Femur (tissue), 1 donor: ENCODE results near the gene IL17RB.

Experiments used
- DNase-seq: peaks from one replicate; pipeline ENCODE4 v3.0.0-alpha.2; 2017

Gene IL17RB

DNA sequence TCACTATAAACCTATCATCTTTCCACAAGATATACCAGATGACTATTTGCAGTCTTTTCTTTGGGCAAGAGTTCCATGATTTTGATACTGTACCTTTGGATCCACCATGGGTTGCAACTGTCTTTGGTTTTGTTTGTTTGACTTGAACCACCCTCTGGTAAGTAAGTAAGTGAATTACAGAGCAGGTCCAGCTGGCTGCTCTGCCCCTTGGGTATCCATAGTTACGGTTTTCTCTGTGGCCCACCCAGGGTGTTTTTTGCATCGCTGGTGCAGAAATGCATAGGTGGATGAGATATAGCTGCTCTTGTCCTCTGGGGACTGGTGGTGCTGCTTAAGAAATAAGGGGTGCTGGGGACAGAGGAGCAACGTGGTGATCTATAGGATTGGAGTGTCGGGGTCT, 33.9 kb upstream of the IL17RB start:
- no peak for DNase-seq

DNA sequence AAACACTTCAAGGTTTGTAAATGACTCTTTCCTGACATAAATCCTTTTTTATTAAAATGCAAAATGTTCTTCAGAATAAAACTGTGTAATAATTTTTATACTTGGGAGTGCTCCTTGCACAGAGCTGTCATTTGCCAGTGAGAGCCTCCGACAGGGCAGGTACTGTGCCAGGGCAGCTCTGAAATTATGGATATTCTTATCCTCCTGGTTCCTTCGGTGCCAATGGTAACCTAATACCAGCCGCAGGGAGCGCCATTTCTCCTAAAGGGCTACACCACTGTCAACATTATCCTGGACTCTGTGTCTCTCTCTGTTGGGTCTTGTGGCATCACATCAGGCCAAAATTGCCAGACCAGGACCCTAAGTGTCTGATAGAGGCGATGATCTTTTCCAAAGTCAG, 33.1 kb upstream of the IL17RB start:
- DNase-seq, result no peak

DNA sequence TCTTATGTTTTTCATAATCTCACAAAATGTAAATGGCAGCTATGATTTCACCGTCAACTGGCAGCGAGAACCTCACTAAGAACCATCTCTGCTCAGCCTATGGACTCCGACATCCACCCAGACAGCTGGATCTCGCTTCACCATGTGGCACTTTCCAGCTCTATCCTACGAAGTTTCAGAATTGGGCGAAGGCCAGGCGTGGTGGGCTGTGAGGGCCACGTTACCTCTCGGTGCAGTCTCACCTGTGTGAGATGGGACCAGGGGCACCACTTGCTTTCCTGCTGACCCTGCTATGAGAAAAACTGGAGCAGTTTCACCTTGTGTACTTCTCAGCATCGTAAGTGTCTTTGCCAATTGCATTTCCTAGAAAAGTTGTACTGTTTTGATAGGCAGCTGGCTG, 32.5 kb upstream of the IL17RB start:
- DNase-seq, result no peak

DNA sequence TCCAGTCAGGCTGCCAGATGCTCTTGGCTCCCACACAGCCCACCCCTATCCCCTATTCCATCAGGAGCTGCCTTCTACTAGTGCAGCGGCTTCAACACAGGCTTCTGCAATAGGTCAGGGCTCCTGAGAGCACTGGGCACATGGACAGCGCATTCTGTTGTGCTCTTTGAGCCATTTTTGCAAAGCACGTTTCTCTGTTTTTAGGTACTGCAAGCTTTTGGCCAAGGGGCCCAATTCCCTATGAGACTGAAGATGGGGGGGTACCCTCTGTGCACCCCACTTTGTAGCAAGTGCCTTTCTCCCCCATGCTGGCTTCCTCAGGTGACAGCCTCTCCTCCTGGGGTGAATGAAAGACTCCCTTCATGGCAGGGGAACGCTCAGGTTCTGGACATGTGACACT, 31.3 kb upstream of the IL17RB start:
- DNase-seq, result no peak

DNA sequence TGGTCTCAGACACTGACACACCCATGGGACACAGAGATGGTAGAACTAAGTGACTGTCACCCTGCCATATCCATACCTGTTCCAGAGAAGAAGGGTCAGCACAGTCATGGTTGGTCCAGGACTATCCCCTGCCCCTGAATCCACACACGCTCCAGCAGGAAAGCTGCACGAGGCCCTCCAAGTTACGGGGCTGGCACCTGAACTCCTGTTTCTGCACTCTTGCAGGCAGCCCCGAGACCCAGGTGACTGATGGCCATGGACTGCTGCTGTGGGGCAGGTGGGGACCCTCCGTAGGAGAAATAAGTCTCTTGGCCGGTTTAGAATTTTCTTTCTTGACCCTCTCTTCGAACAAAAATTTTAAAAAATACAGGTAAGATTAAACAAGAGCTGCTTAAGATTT, 30.7 kb upstream of the IL17RB start:
- no peak for DNase-seq

DNA sequence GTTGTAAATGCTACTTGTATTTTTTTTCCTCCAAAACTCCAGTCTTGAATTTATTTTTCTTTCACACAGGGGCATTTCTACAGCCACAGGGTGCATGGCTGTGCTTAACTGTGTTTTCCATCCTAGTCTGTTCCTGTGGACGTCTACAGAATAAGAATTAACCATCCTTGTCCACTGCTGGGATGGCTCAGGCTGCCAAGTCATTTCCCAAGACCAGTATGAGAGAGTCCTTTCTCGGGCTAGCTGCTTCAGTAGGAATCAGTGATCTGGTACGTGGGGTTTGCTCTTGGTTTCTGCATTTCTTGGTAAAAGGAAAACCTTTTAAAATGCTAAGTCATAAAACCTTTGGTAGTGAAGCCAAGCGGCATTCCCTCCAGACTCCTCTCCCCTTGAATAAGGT, 29.9 kb upstream of the IL17RB start:
- no peak for DNase-seq

DNA sequence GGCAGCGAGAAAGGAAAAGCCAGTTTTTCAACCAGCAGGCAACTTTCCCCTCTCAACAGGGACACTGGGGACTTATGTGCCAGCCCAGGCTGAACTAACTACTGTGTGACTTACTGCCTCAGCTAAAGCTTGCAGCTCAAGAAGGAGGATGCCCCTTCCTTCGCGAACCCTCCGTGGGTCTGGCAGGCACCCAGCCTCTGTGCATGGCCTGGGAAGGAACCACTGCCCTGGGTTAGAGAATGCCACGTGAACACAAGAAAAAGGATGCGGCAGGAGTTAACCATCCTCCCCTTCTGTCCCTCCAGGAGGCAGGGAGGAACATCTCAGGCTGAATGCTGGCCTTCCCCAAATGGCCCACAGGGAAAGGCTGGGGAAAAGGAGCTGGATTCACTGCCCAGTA, 29.2 kb upstream of the IL17RB start:
- DNase-seq, result no peak

DNA sequence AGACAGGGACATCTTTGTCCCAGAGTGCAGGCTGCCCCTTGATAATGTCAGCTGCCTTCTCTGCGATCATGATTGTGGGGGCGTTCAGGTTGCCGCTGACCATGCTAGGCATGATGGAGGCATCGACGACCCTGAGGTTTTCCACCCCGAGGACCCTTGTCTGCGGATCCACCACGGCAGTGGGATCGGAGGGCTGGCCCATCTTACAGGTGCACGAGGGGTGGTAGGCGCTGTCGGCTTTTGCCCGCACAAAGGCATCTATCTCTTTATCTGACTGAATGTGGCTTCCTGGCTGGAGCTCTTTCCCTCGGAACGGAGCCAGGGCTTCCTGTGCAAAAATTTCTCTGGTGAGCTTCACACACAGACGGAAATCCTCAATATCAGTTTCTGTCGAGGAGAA, 28.6 kb upstream of the IL17RB start:
- DNase-seq, result peak; percentile 10

DNA sequence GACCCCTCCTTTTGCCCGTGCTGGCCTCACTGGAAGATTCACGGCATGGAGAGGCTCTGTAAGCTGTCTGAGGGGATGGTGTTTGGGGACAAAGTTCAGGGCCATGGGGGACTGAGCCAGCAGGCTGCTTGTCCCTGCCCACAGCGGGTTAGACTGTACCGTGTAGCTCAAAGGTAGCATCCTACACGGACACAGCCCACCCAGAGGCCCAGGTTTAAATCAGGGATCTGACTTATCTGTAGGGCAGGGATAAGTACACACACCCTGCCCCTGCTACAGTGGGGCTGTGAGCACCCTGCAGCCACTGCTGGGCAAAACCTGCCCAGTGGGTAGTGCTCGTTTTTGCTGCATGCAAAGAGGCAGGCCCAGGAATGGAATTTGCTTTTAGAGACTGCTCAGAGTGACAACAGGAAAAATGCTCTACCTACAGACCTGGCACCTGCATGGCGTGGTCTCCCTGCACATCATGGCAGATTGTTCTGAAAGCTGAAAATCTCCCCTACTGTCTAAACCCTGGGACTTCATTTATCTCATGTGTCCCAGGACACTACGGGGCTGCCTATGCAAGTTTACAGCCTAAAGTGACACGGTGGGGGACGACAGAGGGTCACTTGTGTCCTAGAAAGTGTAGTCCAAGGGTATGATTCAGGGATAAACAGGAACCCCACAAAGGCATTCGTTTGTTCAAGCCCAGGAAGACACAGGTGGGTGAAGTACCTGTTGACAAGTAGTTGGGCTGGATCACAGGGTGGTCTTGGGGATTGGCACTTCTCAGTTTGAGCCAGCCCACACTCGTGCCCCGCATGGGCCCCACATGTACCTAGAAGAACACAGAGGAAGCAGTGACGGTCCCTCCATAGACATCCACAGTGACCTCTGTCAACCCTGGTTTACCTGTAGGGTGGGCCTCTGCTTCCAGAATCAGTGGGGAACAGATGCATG, 27.9 kb upstream of the IL17RB start:
- DNase-seq, result peak; percentile 8

DNA sequence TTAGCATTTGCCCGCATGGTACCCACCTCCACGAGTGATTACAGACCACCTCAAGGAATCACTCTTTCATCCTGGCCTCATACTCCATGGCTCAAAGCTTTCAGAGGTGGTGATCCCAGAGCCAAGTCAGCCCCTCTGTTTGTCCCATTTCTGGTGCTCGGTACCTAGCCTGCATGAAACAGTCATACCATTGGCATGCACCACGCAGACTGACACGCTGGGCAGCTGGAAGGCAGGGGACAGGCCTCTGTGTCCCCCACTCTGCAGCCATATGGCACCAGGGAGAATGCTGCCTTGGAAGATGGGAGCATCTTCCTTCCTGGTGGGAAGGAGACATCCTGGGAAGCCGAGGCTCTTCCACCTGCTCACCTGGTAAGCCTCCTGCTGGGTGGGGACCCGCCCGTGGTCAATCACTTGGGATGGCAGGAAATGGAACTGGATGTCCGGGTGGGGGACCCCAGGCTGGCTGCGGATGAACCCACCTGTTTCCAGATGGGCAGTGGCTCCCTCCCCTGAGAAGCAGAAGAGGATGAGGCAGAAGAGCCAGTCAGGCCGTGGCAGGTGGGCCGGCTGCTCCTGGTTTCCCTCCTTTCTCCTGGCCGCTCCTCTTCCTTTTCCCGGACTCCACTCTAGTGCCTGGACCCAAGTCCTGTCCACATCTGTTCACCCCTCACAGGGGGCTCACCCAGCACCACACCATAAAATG, 27.1 kb upstream of the IL17RB start:
- DNase-seq, result peak; percentile 10

DNA sequence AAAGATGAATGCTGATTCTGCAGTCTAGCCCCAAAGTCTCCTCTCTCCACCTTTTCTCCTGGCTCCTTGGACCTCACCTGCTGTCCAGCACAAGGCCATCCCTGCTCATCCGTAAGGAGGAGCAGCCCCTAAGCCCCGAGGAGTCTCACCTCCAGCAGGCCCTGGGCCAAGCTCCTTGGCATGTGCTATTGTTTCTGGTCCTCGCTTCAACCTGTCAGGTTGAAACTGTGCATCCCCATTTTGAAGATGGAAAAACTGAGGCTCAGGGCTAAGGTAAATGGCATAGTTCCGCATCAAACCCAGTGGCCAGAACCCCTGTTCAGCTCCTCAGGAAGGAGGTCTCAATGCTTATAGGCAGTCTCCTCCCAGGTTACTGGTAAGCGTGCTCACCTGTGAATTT, 26.3 kb upstream of the IL17RB start:
- peak; percentile 3 for DNase-seq

DNA sequence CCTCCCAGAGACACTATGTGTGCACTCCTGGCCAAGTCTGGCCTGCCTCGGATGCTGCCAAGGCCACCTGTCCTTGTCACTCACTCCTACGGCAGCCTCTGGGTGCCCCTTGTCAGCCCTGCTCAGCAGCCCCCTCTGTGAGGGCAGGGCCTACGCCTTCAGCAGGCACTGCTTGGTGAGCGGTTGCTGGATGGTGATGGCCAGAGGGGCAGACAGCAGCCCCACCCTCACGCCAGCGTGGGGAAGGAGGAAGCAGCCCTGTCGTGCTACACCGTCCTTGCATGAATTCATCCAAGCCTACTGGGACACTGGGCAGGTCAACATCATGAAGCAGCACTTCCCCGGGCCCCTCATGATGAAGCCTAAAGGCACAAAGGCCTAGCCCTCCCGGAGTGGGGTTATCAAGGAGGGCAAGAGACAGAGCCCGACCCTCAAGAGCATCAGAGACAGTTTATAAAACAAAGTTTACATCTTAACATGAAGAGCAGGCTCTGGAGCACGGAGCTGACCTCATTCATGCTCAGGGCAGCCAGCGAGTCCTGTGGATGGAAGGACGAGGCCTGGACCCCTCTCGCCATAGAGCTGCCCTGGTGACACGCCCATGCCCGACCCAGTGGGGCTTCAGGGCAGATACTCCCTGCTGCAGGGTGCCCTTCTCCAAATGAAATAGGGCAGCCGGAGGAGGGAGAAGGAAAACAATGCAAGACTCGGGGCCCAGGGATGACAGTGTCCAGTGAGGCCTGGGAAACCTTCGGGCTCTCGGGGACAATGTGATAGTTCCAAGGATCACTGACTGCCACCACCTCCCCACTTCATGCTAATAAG, 25.4 kb upstream of the IL17RB start:
- DNase-seq, result peak; percentile 71

DNA sequence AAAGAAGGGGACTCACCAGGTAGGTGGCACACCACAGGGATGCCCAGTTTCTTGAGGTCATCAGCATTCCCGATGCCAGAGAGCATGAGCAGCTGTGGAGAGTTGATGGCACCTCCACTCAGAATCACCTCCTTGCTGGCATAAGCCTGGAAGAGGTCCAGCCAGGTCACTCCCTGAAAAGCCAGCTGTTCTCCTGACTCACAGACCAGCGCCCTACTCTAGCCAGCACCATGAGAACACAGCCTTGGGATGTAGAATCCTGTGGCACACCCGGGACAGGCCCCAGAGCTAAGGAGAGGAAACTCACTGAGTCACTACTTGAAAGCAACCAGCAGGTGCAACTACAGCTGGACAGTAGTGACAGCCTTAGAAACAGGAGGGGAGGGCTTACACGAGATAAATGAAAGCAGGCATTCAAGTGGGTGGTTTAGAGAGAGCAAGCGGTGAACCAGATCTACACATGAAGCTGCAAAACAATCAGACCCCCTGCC, 24.7 kb upstream of the IL17RB start:
- peak; percentile 20 for DNase-seq

DNA sequence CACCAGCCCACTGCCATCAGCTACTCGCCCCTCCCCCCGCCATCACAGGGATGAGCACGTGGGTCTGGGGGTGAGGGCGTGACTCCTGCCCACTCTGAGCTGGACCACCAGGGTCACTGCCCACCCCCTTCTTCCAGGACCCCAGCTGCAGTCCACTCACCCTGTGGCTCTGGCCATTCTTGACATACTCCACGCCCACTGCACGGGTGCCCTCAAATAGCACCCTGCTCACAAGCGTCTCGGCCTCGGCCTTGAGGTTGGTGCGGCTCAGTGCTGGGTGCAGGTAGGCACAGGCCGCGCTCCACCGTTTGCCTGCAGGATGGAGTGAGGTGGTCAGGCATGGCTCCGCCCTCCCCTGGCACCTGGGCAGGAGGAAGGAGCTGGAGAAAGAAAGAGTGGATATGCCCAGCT, 24.0 kb upstream of the IL17RB start:
- peak; percentile 11 for DNase-seq

DNA sequence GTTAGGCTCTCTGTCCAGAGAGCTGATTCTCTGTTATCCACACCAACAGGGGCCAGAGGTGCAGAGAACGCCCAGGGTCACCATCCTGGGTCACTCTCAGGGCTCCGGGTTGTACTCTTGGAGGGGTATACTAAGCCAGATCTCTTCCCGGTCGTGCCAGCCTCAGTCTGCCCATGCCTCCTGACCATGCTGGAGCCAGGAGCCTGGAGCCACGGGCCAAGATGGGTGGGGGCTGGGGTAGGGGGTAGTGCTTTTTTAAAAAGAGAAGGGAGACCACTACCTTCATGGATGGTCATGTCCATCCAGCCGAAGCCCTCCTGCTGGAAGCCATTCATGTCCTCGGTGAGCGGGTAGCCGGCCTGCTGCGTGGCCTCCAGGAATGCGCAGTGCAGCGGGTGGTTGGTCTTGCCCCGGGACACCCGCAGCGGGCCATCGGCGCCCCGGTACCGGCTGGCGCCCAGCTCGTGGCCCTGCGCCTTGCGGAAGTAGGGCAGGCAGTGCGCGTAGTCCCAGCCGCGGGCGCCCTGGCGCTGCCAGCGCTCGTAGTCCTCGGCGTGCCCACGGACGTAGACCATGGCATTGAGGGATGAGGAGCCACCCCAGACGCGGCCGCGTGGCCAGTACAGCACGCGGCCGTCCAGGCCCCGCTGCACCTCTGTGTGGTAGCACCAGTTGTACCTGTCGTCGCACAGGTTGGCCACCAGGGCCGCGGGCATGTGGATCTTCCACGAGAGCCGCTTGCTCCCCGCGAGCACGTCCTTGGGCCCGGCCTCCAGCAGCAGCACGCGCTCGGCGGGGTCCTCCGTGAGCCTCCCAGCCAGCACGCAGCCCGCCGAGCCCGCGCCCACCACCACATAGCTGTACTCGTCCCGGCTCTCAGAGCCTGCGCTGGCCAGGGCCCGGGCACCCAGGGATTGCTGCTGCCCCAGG, 23.1 kb upstream of the IL17RB start:
- peak; percentile 7 for DNase-seq

DNA sequence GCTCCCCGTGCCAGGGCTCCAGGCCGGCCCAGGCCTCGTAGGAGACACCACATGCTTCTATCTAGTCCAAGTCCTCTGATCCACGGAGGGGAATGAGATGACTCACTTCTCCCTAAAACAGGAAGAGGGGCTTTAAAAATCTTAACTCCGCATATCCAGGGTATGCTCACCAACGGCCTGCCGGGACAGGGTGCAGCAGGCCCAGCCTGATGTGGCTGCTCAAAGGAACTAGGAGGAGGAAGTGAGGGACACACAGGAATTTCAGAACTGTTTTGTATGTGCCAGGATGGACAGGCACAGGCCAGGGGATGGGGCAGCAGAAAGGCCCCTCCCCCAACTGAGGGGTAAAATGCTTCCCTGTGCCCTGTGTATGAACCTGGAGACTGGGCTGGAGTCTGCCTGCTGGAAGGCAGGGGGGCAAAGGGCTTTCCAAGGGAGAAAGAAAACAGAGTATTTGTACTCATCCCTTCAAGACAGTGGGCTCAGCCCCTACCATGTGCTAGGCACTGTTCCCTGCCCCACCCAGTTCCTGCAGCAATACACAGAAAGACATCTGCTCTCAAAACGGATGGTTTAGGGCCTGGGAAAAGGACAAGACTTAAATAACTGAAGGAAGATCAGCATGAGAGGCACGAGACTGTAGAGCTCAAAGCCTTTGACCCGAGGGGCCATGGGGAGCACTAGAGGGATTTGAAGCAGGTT, 22.3 kb upstream of the IL17RB start:
- peak; percentile 11 for DNase-seq

DNA sequence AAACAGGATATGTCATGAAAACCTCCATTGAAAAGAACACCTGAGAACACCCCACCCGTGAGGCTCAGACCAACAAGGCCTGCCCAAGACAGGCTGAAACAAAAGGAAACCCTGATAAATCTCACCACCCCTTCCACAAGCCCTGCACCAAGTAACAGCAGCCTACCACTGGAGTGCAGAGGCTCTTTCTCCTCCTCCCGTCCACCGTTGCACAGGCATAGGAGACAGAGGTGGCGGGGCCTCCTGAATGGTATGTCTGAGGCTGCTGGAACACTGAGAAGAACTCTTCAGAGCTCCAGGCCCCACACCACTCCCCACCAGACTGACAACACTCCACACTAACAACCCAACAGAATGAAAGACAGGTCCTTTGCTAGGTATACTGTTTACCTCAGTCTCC, 21.6 kb upstream of the IL17RB start:
- no peak for DNase-seq

DNA sequence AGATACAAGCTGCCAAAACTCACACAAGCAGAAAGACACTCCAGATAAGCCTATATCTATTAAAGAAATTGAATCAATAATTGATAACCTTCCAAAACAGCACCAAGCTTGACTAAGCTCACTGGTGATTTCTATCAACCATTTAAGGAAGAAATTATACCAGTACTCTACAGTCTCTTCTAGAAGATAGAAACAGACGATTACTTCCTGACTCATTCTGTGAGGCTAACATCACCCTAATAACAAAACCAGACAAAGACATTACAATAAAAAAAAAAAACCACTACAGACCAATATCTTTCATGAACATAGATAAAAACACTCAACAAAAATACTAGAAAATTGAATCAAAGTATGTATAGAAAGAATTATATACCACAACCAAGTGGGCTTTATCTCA, 20.3 kb upstream of the IL17RB start:
- no peak for DNase-seq

DNA sequence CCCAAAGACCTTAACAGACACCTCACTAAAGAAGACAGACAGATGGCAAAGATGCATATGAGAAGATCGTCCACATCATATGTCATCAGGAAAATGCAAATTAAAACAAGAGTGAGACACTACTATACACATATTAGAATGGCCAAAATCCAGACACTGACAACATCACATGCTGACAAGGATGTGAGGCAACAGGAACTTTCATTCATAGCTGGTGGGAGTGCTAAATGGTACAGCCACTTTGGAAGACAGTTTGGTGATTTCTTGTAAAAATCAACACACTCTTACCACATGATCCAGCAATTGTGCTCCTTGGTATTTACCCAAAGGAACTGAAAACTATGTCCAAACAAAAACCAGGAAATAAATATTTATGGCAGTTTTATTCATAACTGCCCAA, 17.8 kb upstream of the IL17RB start:
- DNase-seq, result no peak

DNA sequence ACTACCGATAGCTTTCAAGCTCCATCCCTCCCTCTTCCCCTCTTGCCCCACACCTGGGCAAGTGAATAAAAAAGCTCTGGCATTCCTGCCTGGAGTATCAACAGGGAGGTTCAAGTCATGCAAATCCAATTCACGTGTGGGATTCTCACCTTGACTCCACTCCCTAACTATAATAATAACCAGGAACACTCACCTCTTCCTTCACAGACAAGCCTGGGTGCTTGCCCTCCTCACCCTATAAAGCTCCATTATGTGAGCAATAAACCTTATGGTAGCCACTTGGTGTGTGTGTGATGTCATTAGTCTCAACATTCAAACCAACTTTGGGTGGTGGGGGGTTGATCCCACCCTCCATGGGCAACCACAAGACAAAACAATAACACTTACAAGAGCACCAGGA, 16.8 kb upstream of the IL17RB start:
- DNase-seq, result no peak

DNA sequence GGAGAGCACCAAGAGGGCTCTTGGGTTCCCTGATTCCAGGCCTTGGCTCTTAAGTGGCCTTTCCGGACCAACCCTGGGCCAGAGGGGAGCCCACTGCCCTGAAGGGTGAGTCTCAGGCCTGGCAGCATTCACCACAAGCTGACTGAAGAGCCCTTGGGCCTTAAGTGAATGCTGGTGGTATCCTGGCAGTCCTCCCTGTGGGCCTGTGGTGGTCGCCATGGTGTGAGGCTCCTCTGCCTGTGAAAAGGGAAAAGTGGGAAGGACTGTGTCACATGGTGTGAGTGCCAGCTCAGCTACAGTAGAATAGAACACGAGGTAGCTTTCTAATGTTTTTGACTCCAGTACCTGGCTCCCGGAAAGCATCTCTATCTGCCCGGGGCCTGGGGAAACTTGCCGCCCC, 15.4 kb upstream of the IL17RB start:
- no peak for DNase-seq
